SK-N-SH (cell line): ENCODE measurements around the gene DLG2. TPM values are rescaled to one million over a fixed set of nuclear protein-coding genes. Genes with fewer than 3 reads are reported as not detected.
A peak's percentile ranks its signal among the peaks of the same experiment; 100 is the strongest.

Experiments
- CTCF ChIA-PET: fragments of 300-600, 350-600 bp; formaldehyde crosslinking; extraction: SDS; loops from one replicate; lab custom pipeline; 2021; lab: Yijun Ruan, JAX
- POLR2A ChIA-PET: fragments of 350-600 bp; sonication (Branson Sonifier 250); formaldehyde crosslinking; extraction: SDS; loops from one replicate; lab custom pipeline; 2020; ENCODE audit warnings: antibody characterized with exemption, inconsistent platforms; lab: Yijun Ruan, JAX
- DNase-seq: peaks from one replicate; pipeline ENCODE4 v3.0.0; 2012
- H2AFZ ChIP-seq: fragments of 200-600 bp; sonication (generic); 2 replicates; pipeline ENCODE4 v1.8.1; 2016; ENCODE audit warnings: antibody characterized with exemption, mild to moderate bottlenecking, low read depth
- H3F3A ChIP-seq: fragments of 200-600 bp; sonication (generic); replicated peaks from 2 replicates; pipeline ENCODE3; 2016; ENCODE audit warnings: antibody characterized with exemption, mild to moderate bottlenecking; ENCODE audit not compliant: insufficient read depth
- H3K27ac ChIP-seq, 2 experiments: fragments of 200-500 bp in 1 of 2; fragments of 200-600 bp in 1 of 2; sonication (Bioruptor generic) in 1 of 2; sonication (generic), shearing (Covaris generic) in 1 of 2; 2 replicates each; pipeline versions ENCODE4 v1.5.1 to v1.6.1; 2014 to 2016; ENCODE audit warnings: low read depth in 2 of 2, inconsistent platforms in 1 of 2, low read length in 1 of 2, mild to moderate bottlenecking in 1 of 2, mixed read lengths in 1 of 2
- H3K27me3 ChIP-seq: fragments of 200-600 bp; sonication (generic), shearing (Covaris generic); 2 replicates; pipeline ENCODE4 v1.6.1; 2016; ENCODE audit warnings: mixed run types; ENCODE audit not compliant: insufficient read depth
- H3K36me3 ChIP-seq, 2 experiments: fragments of 200-500 bp in 1 of 2; fragments of 200-600 bp in 1 of 2; sonication (Bioruptor generic) in 1 of 2; sonication (generic) in 1 of 2; replicated peaks in 1 of 2; 2 replicates each; pipeline versions ENCODE3 to v1.5.1; 2014 to 2016; ENCODE audit warnings: low read length in 1 of 2, mild to moderate bottlenecking in 1 of 2; ENCODE audit not compliant: insufficient read depth in 2 of 2, control insufficient read depth in 1 of 2
- H3K4me1 ChIP-seq, 2 experiments: fragments of 200-500 bp in 1 of 2; fragments of 200-600 bp in 1 of 2; sonication (Bioruptor generic) in 1 of 2; sonication (generic), shearing (Covaris generic) in 1 of 2; 2 replicates each; pipeline versions ENCODE4 v1.5.1 to v1.6.1; 2014 to 2016; ENCODE audit warnings: low read depth in 1 of 2, low read length in 1 of 2, mixed run types in 1 of 2; ENCODE audit not compliant: insufficient read depth in 2 of 2, control insufficient read depth in 1 of 2
- H3K4me2 ChIP-seq: fragments of 200-600 bp; sonication (generic), shearing (Covaris generic); 2 replicates; pipeline ENCODE4 v1.6.1; 2017; ENCODE audit warnings: mixed run types
- H3K4me3 ChIP-seq, 2 experiments: fragments of 200-500 bp in 1 of 2; fragments of 200-600 bp in 1 of 2; sonication (Bioruptor generic) in 1 of 2; sonication (generic), shearing (Covaris generic) in 1 of 2; 2 replicates each; pipeline versions ENCODE4 v1.5.1 to v1.8.1; 2014 to 2016; ENCODE audit warnings: low read depth in 2 of 2, inconsistent platforms in 1 of 2, low read length in 1 of 2, mild to moderate bottlenecking in 1 of 2, mixed read lengths in 1 of 2, moderate library complexity in 1 of 2
- H3K79me2 ChIP-seq: fragments of 200-600 bp; sonication (generic); 2 replicates; pipeline ENCODE4 v1.8.1; 2017; ENCODE audit warnings: mild to moderate bottlenecking; ENCODE audit not compliant: insufficient read depth
- H3K9ac ChIP-seq: fragments of 200-600 bp; sonication (generic); 2 replicates; pipeline ENCODE4 v1.6.1; 2017; ENCODE audit warnings: mixed run types
- H3K9me2 ChIP-seq: fragments of 200-600 bp; sonication (generic); 2 replicates; pipeline ENCODE4 v1.6.1; 2017; ENCODE audit warnings: mixed run types
- H3K9me3 ChIP-seq: fragments of 200-600 bp; sonication (generic); 2 replicates; pipeline ENCODE4 v1.6.1; 2017; ENCODE audit warnings: mixed run types, mild to moderate bottlenecking, moderate library complexity
- H4K20me1 ChIP-seq: fragments of 200-600 bp; sonication (generic); 2 replicates; pipeline ENCODE4 v1.6.1; 2017; ENCODE audit warnings: mild to moderate bottlenecking, mixed run types; ENCODE audit not compliant: insufficient read depth
- CHD2 ChIP-seq: fragments of 150-350 bp; IDR thresholded peaks from 2 replicates; pipeline ENCODE4 v1.6.1; 2018; ENCODE audit warnings: low read length; ENCODE audit not compliant: partially characterized antibody
- ELF1 ChIP-seq: IDR thresholded peaks from 2 replicates; pipeline ENCODE4 v1.4.0; 2012
- EP300 ChIP-seq, 2 experiments: IDR thresholded peaks; 2 replicates each; pipeline versions ENCODE4 v1.4.0 to v1.6.1; 2012; ENCODE audit warnings: borderline replicate concordance in 1 of 2, low read depth in 1 of 2, low read length in 1 of 2
- EZH2phosphoT487 ChIP-seq: fragments of 200-600 bp; sonication (generic); IDR thresholded peaks from 2 replicates; pipeline ENCODE4 v1.6.1; 2017; ENCODE audit warnings: low read depth, mixed run types, mild to moderate bottlenecking, antibody characterized with exemption, moderate library complexity, borderline replicate concordance
- IRF3 ChIP-seq: fragments of 150-350 bp; IDR thresholded peaks from 2 replicates; pipeline ENCODE4 v1.6.1; 2016; ENCODE audit warnings: mild to moderate bottlenecking, low read depth, low read length
- MAX ChIP-seq: IDR thresholded peaks from 2 replicates; pipeline ENCODE4 v1.4.0; 2012; ENCODE audit warnings: low read depth
- MEF2A ChIP-seq: IDR thresholded peaks from 2 replicates; pipeline ENCODE4 v1.4.0; 2012; ENCODE audit warnings: low read depth, borderline replicate concordance
- MXI1 ChIP-seq: IDR thresholded peaks from 2 replicates; pipeline ENCODE4 v1.6.1; 2012; ENCODE audit warnings: mild to moderate bottlenecking, low read depth, low read length, improper control_type of control experiment
- RAD21 ChIP-seq: IDR thresholded peaks from 2 replicates; pipeline ENCODE4 v1.6.1; 2012; ENCODE audit warnings: mild to moderate bottlenecking, low read length
- RCOR1 ChIP-seq: fragments of 150-350 bp; IDR thresholded peaks from 2 replicates; pipeline ENCODE4 v1.6.1; 2017; ENCODE audit warnings: antibody characterized with exemption, low read length
- REST ChIP-seq: IDR thresholded peaks from 2 replicates; pipeline ENCODE4 v1.6.1; 2012; ENCODE audit warnings: mild to moderate bottlenecking, low read depth, low read length, moderate library complexity
- RFX5 ChIP-seq: IDR thresholded peaks from 2 replicates; pipeline ENCODE4 v1.6.1; 2012; ENCODE audit warnings: mild to moderate bottlenecking, improper control_type of control experiment, low read length
- RXRA ChIP-seq: IDR thresholded peaks from 2 replicates; pipeline ENCODE4 v1.4.0; 2012; ENCODE audit warnings: low read depth, mild to moderate bottlenecking, borderline replicate concordance
- SIN3A ChIP-seq: IDR thresholded peaks from 2 replicates; pipeline ENCODE4 v1.6.1; 2012; ENCODE audit warnings: low read depth, mild to moderate bottlenecking, low read length, moderate library complexity, borderline replicate concordance
- TAF1 ChIP-seq: IDR thresholded peaks from 2 replicates; pipeline ENCODE4 v1.6.1; 2012; ENCODE audit warnings: low read depth, mild to moderate bottlenecking, low read length, moderate library complexity, borderline replicate concordance
- USF1 ChIP-seq: IDR thresholded peaks from 2 replicates; pipeline ENCODE4 v1.4.0; 2012; ENCODE audit warnings: low read depth, borderline replicate concordance
- USF2 ChIP-seq: fragments of 150-350 bp; IDR thresholded peaks from 2 replicates; pipeline ENCODE4 v1.6.1; 2017; ENCODE audit warnings: antibody characterized with exemption, low read length, low read depth, borderline replicate concordance
- YY1 ChIP-seq: IDR thresholded peaks from 2 replicates; pipeline ENCODE4 v1.4.0; 2012; ENCODE audit warnings: low read depth, mild to moderate bottlenecking
- ZBTB33 ChIP-seq: IDR thresholded peaks from 2 replicates; pipeline ENCODE4 v1.4.0; 2012; ENCODE audit warnings: low read depth, borderline replicate concordance
- WGBS: methylation state at CpG from one replicate; pipeline ENCODE4 v1.1.6; 2017; ENCODE audit warnings: low lambda C conversion rate; 5-methylcytosine and 5-hydroxymethylcytosine counted together
- polyA plus RNA-seq, 3 experiments: library from polyadenylated mRNA; depleted of rRNA; stranded (reverse); fragments of >200 nt; gene quantifications; 2 replicates each; pipeline ENCODE4 v1.2.3, GENCODE V29; 2012

The DLG2 gene
- polyA plus RNA-seq, 1 of the 3 experiments (the other 2 are of a cell fraction) = 0.21 TPM

- Histone ChIP-seq H3K4me2 (peak overlapping the region; percentile 54; the same call in 1 of the 2 replicates), H3K4me1 (no peaks in the 10 kb centered on the region; a peak in 1 of 4 replicates), H3K9ac (no peak overlapping the region)
- TF ChIP-seq ELF1 (no peak), MEF2A (no peak), SIN3A (no peak), RFX5 (no peak), EZH2phosphoT487 (no peak), MXI1 (no peak), IRF3 (no peak), YY1 (no peak), RCOR1 (no peak), USF2 (no peak), RXRA (no peak), MAX (no peak), USF1 (no peak)
- TF ChIP-seq, all 33 proteins: peak for 0
- no peak overlapping the region for H3K4me3 ChIP-seq
- no peaks in the 10 kb centered on the region for H3F3A ChIP-seq
- H3K36me3 ChIP-seq = no peaks in the 10 kb centered on the region
- no peak overlapping the region; a peak in 1 of 4 replicates for H3K27ac ChIP-seq
- H4K20me1 ChIP-seq = no peaks in the 10 kb centered on the region
- 0% methylated on average over 1 of the region's 1 CpG for WGBS
- no peak for DNase-seq
- H2AFZ ChIP-seq = no peak overlapping the region
- no peaks in the 10 kb centered on the region for H3K79me2 ChIP-seq
- ChIA-PET CTCF (interaction anchor here (1.9 kb wide), 1 partner anchor 13 kb away, joined by 4 read pairs; no protein-coding TSS in a partner anchor), POLR2A (no interaction called here)
- H3K9me2 ChIP-seq = no peaks in the 10 kb centered on the region
- H3K9me3 ChIP-seq = no peaks in the 10 kb centered on the region
- H3K27me3 ChIP-seq = no peaks in the 10 kb centered on the region
Observed at GRCh38 chr11:84886344-84886743, 740.8 kb downstream of the DLG2 start.

GRCh38 chr11:84884836-84885235 lies 742.3 kb downstream of the DLG2 start:
- H3K9me2 ChIP-seq = no peaks in the 10 kb centered on the region
- no peak overlapping the region for H2AFZ ChIP-seq
- no peaks in the 10 kb centered on the region for H3K79me2 ChIP-seq
- H3K4me3 ChIP-seq = no peak overlapping the region
- WGBS = 36% methylated on average over 2 of the region's 2 CpGs
- no peaks in the 10 kb centered on the region for H3F3A ChIP-seq
- no peak for DNase-seq
- H3K4me1 ChIP-seq = no peaks in the 10 kb centered on the region; a peak in 1 of 4 replicates
- no peak overlapping the region for H3K9ac ChIP-seq
- CTCF ChIA-PET = interaction anchor here (1.9 kb wide), 1 partner anchor 15 kb away, joined by 4 read pairs; no protein-coding TSS in a partner anchor
- H3K4me2 ChIP-seq = no peak overlapping the region
- H3K9me3 ChIP-seq = no peaks in the 10 kb centered on the region
- H3K27me3 ChIP-seq = no peaks in the 10 kb centered on the region
- no peak overlapping the region for H3K27ac ChIP-seq
- no peaks in the 10 kb centered on the region for H4K20me1 ChIP-seq
- H3K36me3 ChIP-seq = no peaks in the 10 kb centered on the region
- POLR2A ChIA-PET = no interaction called here
- TF ChIP-seq RAD21 (no peak), TAF1 (no peak), MXI1 (no peak), ZBTB33 (no peak), SIN3A (no peak), CHD2 (no peak), REST (no peak), EP300 (IDR thresholded peaks at IDR 0.05; ENCODE audit: borderline replicate concordance in 1 of 2, low read depth in 1 of 2, low read length in 1 of 2) (no peak)
